ENCODE data around the gene MARS1. TPM values are rescaled to one million over a fixed set of nuclear protein-coding genes. Genes with fewer than 3 reads are reported as not detected.
A peak's percentile ranks its signal among the peaks of the same experiment; 100 is the strongest.

Gene MARS1
- total RNA-seq, 2 experiments from 2014 or later = 283 to 384 TPM

DNA sequence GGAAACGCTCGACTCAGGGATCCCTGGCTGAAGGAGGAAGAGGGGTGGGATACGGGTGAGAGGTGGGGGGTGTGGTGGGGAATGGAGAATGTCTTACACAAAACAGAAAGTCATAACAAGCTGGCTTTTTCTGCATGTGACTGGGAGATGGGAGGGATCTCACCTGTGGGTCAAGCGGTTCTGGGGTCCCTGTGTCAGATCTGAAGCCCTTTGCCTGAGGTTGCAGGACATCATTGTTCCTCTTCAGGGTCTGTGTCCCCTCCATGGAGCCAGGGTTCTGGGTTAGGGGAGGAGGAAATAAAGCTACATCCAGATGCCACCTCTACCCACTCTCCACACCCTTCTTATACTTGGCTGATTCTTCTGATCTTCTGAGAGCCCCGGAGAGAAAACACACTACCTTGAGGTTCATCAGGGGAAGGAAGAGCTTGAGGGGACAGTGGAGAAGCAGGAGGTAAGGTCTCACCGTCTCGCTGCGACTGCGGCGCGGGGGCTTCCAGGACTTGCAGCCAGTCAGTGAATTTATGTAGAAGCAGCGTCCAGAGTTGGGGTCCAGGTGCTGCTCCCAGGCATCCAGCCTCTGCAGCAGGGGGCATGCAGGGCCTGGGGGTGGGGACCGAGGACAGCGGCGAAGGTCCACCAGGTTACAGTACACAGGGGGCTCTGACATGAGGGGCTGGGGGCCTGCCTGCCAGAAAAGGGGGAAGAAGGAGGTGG is 10.7 kb upstream of the MARS1 start:
- peaks cover 66% of the 10 kb centered on the region for H3K4me1 Mint-ChIP-seq
- peaks cover 48% of the 10 kb centered on the region for H3K36me3 Mint-ChIP-seq
- H3K27ac Mint-ChIP-seq = peak overlapping the region; percentile 100
- CTCF ChIA-PET = interaction anchor here (0.5 to 12.4 kb wide), 22 partner anchors 10 to 265 kb away, joined by 3 to 193 read pairs (median 4); partner anchors contain the start of genes GLI1, MARS1 and OS9
- no peak for ATAC-seq
- DNase-seq = no peak
- peak overlapping the region; percentile 89 for H3K4me3 Mint-ChIP-seq
- H3K27me3 Mint-ChIP-seq = no peaks in the 10 kb centered on the region
- no peaks in the 10 kb centered on the region for H3K9me3 Mint-ChIP-seq (ENCODE audit: low read depth)

DNA sequence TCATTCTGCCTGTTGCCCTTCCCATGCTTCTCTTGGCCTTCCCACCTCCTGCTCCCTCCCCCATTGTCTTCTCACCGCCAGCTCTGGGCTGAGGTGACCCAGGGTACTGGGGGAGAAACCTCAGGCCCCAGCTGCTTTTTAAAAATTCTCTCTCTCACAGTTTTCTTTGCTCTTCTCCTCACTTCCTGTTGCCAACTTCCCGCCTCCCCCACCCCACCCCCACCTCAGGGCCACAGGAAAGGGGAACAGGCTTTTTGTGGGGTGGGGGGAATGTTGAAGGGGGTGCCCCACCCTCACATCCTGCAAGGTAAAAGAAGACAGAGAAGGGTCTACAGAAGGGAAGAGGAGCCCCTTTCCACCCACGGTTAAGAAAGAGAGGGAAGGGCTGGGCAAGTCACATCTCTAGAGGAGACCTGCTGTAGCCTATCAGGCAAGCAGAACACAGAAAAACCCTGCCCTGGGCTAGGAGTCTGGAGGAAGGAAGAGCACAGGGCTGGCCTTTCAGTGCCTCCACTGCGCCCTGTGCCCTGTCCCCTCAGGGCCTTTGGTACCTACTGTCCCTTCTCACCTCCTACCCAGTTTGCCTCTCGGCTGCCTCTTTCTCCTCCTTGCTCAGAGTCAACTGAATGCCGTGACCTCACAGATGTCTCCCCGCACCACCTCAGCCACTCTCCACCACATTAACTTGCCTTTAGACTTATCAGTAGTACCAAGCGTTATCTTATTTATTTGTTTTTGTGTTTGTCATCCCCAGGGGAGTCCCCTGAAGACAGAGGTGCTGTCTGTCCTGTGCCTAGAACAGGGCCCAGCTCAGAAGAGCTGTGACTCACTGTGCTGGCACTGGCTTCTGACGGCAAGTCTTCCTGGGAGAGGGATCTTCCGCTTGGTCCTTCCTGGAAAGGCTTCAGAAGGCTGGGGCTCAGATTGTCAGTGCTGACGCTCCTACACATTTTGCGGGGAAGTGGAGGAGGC is 9.9 kb upstream of the MARS1 start:
- H3K4me1 Mint-ChIP-seq = peaks cover 61% of the 10 kb centered on the region
- H3K27ac Mint-ChIP-seq = peak overlapping the region; percentile 100
- peak; percentile 51 for ATAC-seq
- peak overlapping the region; percentile 89 for H3K4me3 Mint-ChIP-seq
- DNase-seq = peak; percentile 73
- H3K9me3 Mint-ChIP-seq (ENCODE audit: low read depth) = no peaks in the 10 kb centered on the region
- peaks cover 41% of the 10 kb centered on the region for H3K36me3 Mint-ChIP-seq
- no peaks in the 10 kb centered on the region for H3K27me3 Mint-ChIP-seq
- CTCF ChIA-PET = interaction anchor here (0.8 to 12.4 kb wide), 16 partner anchors 9 to 264 kb away, joined by 3 to 193 read pairs (median 5); partner anchors contain the start of genes GLI1, MARS1 and OS9

DNA sequence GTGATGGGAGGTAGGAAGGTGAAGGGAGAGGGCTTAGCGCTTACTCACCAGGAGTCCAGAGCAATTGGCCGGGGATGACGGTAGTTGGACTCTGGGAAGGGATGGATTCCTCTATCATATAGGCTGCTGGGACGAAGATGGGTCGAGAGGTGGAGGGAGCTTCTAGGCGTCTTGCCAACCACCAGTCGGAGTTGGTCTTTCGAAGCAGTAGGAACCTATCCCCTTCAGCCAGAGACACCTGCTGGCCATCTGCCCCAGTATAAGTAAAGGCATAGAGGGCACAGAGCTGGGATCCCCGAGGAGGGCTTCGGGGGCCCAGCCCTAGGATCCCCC is 8.9 kb upstream of the MARS1 start:
- Mint-ChIP-seq H3K27ac (peak overlapping the region; percentile 100), H3K4me1 (peaks cover 59% of the 10 kb centered on the region), H3K9me3 (ENCODE audit: low read depth) (no peaks in the 10 kb centered on the region), H3K36me3 (peaks cover 36% of the 10 kb centered on the region), H3K27me3 (no peaks in the 10 kb centered on the region), H3K4me3 (peak overlapping the region; percentile 89)
- CTCF ChIA-PET = interaction anchor here (1.3 to 12.4 kb wide), 4 partner anchors 17 to 240 kb away, joined by 3 to 193 read pairs (median 4); partner anchors contain the start of gene GLI1
- ATAC-seq = peak; percentile 3
- peak; percentile 60 for DNase-seq

DNA sequence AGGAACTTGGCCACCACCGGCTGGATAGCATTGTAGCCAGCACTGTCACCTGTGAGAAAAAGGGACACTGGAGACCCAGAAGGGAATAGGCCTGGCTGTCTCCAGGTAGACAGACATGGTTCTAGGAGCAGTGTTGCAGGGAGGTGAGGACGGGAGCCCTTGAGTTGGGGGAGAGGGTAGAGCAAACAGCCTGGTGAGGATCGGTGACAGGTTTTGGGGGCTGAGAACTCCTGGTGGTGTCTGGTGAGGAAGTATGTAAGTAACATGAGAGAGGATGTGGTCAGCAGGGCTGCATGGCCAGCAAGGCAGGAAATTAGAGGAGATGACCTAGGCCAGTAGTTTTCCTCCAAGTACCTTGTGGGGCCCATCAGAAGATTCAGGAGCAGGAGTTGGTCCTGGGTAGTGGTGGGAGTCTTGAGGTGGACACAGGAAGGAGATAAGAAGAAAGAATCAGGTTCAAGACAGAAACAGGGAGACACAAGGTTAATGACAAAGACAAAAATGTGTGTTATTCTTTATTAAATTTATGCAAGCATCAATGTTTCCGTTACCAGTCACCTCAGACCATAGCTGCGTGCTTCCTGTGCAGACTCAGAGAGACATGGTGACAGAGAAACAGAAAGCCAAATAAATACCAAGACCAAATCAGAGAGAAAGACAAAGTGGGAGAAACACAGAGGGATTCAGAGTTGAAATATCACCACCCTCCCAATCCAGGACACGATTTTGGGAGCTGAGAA is 8.3 kb upstream of the MARS1 start, which contains the start of gene ARHGAP9:
ARHGAP9 (minus strand) TSS at position 491 of the 740 bp plus-strand sequence; CDS start at position 31, 460 bp downstream.
- H3K27ac Mint-ChIP-seq = peak within 1 kb of the TSS; percentile 100
- H3K27me3 Mint-ChIP-seq = no peaks in the 10 kb centered on the region
- peak; percentile 85 for DNase-seq
- no peaks in the 10 kb centered on the region for H3K9me3 Mint-ChIP-seq (ENCODE audit: low read depth)
- H3K4me3 Mint-ChIP-seq = peak within 1 kb of the TSS; percentile 89
- CTCF ChIA-PET = interaction anchor here (0.8 to 12.4 kb wide), 7 partner anchors 10 to 240 kb away, joined by 3 to 193 read pairs (median 4); partner anchors contain the start of gene GLI1
- peak; percentile 60 for ATAC-seq
- H3K36me3 Mint-ChIP-seq = peaks cover 30% of the 10 kb centered on the region
- peaks cover 53% of the 10 kb centered on the region for H3K4me1 Mint-ChIP-seq

DNA sequence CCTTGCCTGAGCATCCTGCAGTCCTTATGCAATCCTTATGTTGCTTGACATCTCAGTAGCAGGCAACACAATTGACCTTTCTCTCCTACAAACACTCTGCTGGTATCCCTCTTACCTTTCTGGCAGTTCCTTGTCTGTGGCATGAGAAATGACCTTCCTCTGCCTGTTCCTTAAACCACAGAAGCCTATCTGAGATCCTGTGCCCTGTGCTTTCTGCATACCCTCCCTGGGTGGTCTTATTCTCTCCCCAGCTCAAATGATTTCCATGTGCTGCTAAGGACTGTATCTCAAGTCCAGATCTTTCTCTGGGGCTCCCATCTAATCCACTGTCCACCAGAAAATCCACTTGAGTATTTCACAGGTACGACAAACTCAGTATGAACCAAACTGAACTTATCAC is 6.2 kb upstream of the MARS1 start:
- peaks cover 17% of the 10 kb centered on the region for H3K36me3 Mint-ChIP-seq
- CTCF ChIA-PET = interaction anchor here (0.7 to 12.4 kb wide), 2 partner anchors 19 to 65 kb away, joined by 3 to 193 read pairs; partner anchors contain the start of gene GLI1
- peaks cover 41% of the 10 kb centered on the region for H3K4me1 Mint-ChIP-seq
- no peaks in the 10 kb centered on the region for H3K9me3 Mint-ChIP-seq (ENCODE audit: low read depth)
- peak overlapping the region; percentile 100 for H3K27ac Mint-ChIP-seq
- no peaks in the 10 kb centered on the region for H3K27me3 Mint-ChIP-seq
- ATAC-seq (no peak), DNase-seq (no peak)
- H3K4me3 Mint-ChIP-seq = no peak overlapping the region

DNA sequence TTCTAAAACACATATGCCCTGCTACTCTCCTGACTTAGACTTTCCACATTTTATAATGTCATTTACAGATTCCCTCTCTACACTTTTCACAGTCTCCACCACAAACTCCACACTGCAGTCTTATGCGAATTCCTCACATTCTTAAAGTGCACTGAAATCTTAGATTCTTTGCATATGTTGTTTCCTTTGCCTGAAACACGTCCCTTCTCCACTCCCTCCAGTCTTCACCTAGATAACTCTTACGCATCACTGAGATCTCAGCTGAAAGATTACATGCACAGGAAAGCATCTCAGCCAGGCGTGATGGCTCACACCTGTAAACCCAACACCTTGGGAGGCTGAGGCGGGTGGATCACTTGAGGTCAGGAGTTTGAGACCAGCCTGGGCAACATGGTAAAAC is 4.4 kb upstream of the MARS1 start:
- Mint-ChIP-seq H3K27me3 (no peaks in the 10 kb centered on the region), H3K27ac (no peak overlapping the region), H3K9me3 (ENCODE audit: low read depth) (no peaks in the 10 kb centered on the region), H3K4me3 (no peak overlapping the region), H3K4me1 (peaks cover 44% of the 10 kb centered on the region), H3K36me3 (peaks cover 7% of the 10 kb centered on the region)
- no peak for DNase-seq
- no peak for ATAC-seq
- CTCF ChIA-PET = interaction anchor here (0.8 to 12.4 kb wide), 2 partner anchors 14 to 21 kb away, joined by 3 to 193 read pairs; partner anchors contain the start of gene GLI1

DNA sequence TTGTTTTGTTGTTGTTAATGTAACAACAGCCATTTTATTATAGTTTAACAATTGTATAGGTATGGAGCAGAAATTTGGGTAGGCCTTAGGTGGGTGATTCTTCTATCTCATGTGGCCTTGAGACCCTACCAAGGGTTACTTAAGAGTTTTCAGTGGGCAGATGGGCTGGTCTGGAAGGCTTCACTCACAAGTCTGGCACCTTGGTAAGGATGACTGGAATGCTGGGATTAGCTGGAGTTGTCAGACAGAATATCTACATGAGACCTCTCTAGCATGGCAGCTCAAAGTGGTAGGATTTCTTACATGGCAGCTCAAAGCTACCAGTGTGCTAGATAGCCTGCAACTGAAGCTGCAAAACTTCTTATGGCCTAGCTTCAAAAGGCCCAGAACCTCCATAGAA is 2.2 kb upstream of the MARS1 start:
- no peak overlapping the region for H3K27ac Mint-ChIP-seq
- peaks cover 39% of the 10 kb centered on the region for H3K4me1 Mint-ChIP-seq
- peaks cover 25% of the 10 kb centered on the region for H3K36me3 Mint-ChIP-seq
- H3K9me3 Mint-ChIP-seq (ENCODE audit: low read depth) = no peaks in the 10 kb centered on the region
- DNase-seq = no peak
- no peaks in the 10 kb centered on the region for H3K27me3 Mint-ChIP-seq
- no peak overlapping the region for H3K4me3 Mint-ChIP-seq
- no peak for ATAC-seq
- CTCF ChIA-PET = interaction anchor here (0.6 to 2.7 kb wide), 5 partner anchors 8 to 148 kb away, joined by 3 to 12 read pairs (median 3); partner anchors contain the start of gene B4GALNT1

DNA sequence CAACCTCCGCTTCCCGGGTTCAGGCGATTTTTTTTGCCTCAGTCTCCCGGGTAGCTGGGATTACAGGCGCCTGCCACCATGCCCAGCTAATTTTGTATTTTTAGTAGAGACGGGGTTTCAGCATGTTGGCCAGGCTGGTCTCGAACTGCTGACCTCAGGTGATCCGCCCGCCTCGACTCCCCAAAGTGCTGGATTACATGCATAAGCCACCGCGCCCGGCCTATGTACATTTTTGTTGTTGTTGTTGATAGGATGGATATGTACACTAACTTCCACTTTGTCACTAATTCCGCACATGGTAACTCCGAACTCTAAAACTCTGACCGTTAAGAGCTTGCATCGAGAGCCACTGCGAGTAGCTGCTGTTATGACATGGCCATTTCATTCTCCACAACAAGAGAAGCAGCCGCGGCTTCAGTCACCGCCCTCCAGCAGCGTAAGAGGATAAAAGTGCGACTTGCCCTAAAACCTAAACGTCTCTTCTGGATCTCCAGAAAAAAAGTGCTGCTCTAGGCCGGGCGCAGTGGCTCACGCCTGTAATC is 742 bp upstream of the MARS1 start:
- peaks cover 32% of the 10 kb centered on the region for H3K36me3 Mint-ChIP-seq
- ATAC-seq = no peak
- no peak for DNase-seq
- CTCF ChIA-PET = interaction anchor here (1.0 to 2.7 kb wide), 5 partner anchors 10 to 32 kb away, joined by 3 to 12 read pairs (median 4); partner anchors contain the start of gene GLI1
- H3K27ac Mint-ChIP-seq = peak overlapping the region; percentile 89
- H3K27me3 Mint-ChIP-seq = no peaks in the 10 kb centered on the region
- peaks cover 36% of the 10 kb centered on the region for H3K4me1 Mint-ChIP-seq
- peak overlapping the region; percentile 93 for H3K4me3 Mint-ChIP-seq
- no peaks in the 10 kb centered on the region for H3K9me3 Mint-ChIP-seq (ENCODE audit: low read depth)

DNA sequence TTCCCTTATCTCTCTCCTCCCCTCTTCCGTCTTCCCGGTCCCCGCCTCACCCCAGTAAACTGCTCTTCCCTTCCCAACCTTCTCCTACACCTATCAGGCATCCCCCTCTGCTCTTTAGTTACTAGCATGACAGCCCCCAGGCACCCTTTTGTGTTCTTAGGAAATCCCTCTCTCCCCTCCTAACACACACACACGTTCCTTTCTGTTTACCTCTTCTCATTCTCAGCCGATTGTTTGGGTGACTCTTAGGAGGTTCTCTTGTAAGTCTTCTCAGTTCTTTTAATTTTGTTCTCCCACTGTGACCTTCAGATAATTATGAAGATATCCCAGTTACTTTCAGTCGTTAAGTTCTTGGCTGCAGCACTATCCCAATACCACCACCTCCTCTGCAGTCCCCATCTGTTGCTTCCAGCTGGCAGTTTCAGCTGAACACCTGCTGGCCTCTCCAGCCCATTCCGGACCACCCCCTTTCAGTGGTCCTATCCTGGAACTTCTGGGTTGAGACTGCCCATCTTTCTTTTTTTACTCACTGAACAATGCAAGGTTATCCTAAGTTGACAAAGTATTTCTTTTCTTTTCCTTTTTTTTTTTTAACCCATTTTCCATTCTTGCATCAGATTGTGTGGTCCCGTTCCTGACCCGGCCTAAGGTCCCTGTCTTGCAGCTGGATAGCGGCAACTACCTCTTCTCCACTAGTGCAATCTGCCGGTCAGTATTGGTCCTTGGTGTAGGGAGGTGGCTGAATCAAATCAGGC is 711 bp downstream of the MARS1 start:
- no peaks in the 10 kb centered on the region for H3K27me3 Mint-ChIP-seq
- peak overlapping the region; percentile 89 for H3K27ac Mint-ChIP-seq
- peaks cover 36% of the 10 kb centered on the region for H3K4me1 Mint-ChIP-seq
- ATAC-seq (no peak), DNase-seq (no peak)
- CTCF ChIA-PET = interaction anchor here (1.5 to 2.1 kb wide), 3 partner anchors 12 to 32 kb away, joined by 4 to 9 read pairs (median 6); partner anchors contain the start of genes DDIT3 and GLI1
- peaks cover 38% of the 10 kb centered on the region for H3K36me3 Mint-ChIP-seq
- H3K9me3 Mint-ChIP-seq (ENCODE audit: low read depth) = no peaks in the 10 kb centered on the region
- H3K4me3 Mint-ChIP-seq = peak overlapping the region; percentile 93

DNA sequence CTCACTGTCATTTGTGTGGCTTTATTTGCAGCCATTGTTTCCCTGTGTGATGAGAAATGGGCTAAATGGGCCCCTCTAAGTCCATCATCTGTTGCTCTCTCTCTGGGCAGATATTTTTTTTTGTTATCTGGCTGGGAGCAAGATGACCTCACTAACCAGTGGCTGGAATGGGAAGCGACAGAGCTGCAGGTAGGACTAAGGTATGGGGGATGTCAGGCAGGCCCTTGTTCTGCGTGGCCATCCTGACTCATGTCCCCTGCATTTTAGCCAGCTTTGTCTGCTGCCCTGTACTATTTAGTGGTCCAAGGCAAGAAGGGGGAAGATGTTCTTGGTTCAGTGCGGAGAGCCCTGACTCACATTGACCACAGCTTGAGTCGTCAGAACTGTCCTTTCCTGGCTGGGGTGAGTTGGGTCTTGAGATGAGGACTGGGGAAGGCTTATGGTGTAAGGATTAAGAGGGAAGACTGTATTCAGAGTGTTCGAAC is 1.3 kb downstream of the MARS1 start:
- Mint-ChIP-seq H3K4me3 (peak overlapping the region; percentile 93), H3K27me3 (no peaks in the 10 kb centered on the region), H3K4me1 (peaks cover 36% of the 10 kb centered on the region), H3K27ac (peak overlapping the region; percentile 89), H3K9me3 (ENCODE audit: low read depth) (no peaks in the 10 kb centered on the region), H3K36me3 (peaks cover 38% of the 10 kb centered on the region)
- no peak for ATAC-seq
- no peak for DNase-seq
- CTCF ChIA-PET = interaction anchor here (1.5 to 2.1 kb wide), 3 partner anchors 12 to 32 kb away, joined by 4 to 9 read pairs (median 6); partner anchors contain the start of genes DDIT3 and GLI1

DNA sequence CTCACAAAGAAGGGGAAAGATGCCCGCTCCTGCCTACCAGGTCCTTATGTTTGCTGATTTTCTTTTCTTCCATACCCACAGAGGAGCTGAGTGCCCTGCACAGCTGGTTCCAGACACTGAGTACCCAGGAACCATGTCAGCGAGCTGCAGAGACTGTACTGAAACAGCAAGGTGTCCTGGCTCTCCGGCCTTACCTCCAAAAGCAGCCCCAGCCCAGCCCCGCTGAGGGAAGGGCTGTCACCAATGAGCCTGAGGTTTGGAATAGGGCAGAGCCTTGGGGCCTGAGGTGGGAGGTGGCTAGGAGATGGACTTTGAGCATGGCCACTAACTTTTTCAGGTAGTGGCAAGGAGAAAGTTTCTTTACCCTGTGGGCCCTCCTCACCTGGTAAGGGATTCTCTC is 2.3 kb downstream of the MARS1 start:
- H3K27me3 Mint-ChIP-seq = no peaks in the 10 kb centered on the region
- H3K27ac Mint-ChIP-seq = peak overlapping the region; percentile 5
- H3K4me3 Mint-ChIP-seq = no peak overlapping the region

More for the DNA sequence above, 2.3 kb downstream of the MARS1 start:
- Mint-ChIP-seq H3K4me1 (peaks cover 36% of the 10 kb centered on the region), H3K9me3 (ENCODE audit: low read depth) (no peaks in the 10 kb centered on the region), H3K36me3 (peaks cover 41% of the 10 kb centered on the region)
- DNase-seq (no peak), ATAC-seq (no peak)
- CTCF ChIA-PET = interaction anchor here (1.7 to 2.1 kb wide), 3 partner anchors 13 to 31 kb away, joined by 6 to 9 read pairs (median 8); partner anchors contain the start of gene GLI1
